Measurements from ENCODE around the gene SERPINB3.

Gene SERPINB3

DNA sequence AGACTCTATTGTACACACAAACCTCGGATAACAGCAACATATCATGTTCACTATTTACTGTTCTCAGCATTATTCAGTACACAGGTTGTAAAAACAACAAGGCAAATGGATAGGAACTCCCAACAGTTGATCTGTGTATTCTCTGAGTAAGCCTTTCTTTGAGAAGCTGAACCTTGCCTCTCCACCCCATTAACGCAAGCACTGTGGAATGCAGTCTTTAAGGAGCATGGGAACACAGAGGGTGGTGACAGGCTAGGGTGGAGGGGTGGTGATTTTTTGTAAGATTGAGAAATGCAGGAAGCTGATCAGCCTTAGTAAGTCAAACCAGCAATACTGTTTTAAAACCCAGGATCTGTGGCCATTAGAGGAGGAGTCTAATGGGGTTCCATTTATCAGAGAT, 21.5 kb upstream of the SERPINB3 start:
- H3K36me3 ChIP-seq, result no peaks in the 10 kb centered on the region
- H3K9me3 ChIP-seq, result no peaks in the 10 kb centered on the region
- no peak overlapping the region for H3K4me3 ChIP-seq
- DNase-seq, result no peak
- no peaks in the 10 kb centered on the region for H3K27me3 ChIP-seq
- H3K27ac ChIP-seq, result no peak overlapping the region
- TF ChIP-seq CTCF (IDR thresholded peaks at IDR 0.05), result no peak
- intact Hi-C loops (cut with DNase I; ENCODE audit: low total_unique reads), result no loop called here
- H3K4me1 ChIP-seq, result no peaks in the 10 kb centered on the region

DNA sequence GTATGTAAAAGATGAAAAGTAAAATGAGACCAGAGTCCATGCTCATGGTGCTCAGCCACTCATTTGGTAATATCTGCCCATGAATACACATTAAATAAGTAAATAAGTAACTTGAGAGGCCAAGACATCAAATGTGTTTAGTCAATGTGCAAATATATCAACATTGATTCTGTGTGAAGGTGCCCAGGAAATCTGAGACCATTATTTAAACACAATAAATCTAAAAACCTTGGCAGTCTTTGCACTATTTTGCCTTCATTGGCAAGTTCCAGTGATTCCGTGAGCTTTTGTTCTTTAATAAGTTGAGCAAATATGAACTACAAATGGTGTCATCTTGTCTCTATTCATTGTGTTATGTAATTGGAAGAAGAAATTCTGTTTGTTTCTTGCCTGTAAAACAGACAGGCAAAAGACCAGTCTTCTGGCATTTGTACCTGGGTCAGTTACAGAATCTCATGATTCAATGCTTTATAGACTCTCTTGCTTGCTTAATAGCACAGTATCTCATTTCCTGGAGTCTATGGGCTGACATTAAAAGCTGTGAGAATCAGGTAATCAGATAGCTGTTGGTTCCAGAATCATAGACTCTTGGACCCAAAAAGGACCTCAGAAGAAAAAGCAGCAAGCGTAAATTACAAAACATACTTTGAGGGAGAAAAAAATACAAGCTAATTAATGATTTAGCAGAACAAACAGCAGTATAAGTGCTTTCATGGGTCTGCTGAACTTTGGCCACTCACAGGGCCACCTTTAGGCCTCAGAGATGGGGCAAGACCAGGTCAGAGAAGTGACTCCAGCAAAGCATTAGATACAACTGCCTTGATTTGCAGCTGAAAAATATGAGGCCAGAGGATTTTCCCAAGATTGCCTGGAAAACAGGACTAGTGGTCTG, 20.0 kb upstream of the SERPINB3 start:
- Histone ChIP-seq H3K27me3 (no peaks in the 10 kb centered on the region), H3K36me3 (no peaks in the 10 kb centered on the region), H3K4me1 (no peaks in the 10 kb centered on the region), H3K4me3 (no peak overlapping the region), H3K27ac (no peak overlapping the region), H3K9me3 (no peaks in the 10 kb centered on the region)
- no peak for DNase-seq
- intact Hi-C loops (cut with DNase I; ENCODE audit: low total_unique reads), result no loop called here
- TF ChIP-seq CTCF (IDR thresholded peaks at IDR 0.05), result no peak

- DNase-seq, result no peak
Observed at GRCh38 chr18:63679820-63680606, 18.3 kb upstream of the SERPINB3 start.

GRCh38 chr18:63677500-63678225, 16.0 kb upstream of the SERPINB3 start:
- Histone ChIP-seq H3K36me3 (no peaks in the 10 kb centered on the region), H3K27ac (no peak overlapping the region), H3K9me3 (no peaks in the 10 kb centered on the region), H3K4me1 (no peaks in the 10 kb centered on the region), H3K4me3 (no peak overlapping the region), H3K27me3 (no peaks in the 10 kb centered on the region)
- no peak for DNase-seq
- intact Hi-C loops (cut with DNase I; ENCODE audit: low total_unique reads), result no loop called here
- TF ChIP-seq CTCF (IDR thresholded peaks at IDR 0.05), result no peak

More at GRCh38 chr18:63679820-63680606, 18.3 kb upstream of the SERPINB3 start:
- H3K27me3 ChIP-seq, result no peaks in the 10 kb centered on the region
- no peaks in the 10 kb centered on the region for H3K9me3 ChIP-seq
- intact Hi-C loops (cut with DNase I; ENCODE audit: low total_unique reads), result no loop called here
- no peak for TF ChIP-seq CTCF (IDR thresholded peaks at IDR 0.05)
- no peaks in the 10 kb centered on the region for H3K4me1 ChIP-seq
- no peaks in the 10 kb centered on the region for H3K36me3 ChIP-seq
- no peak overlapping the region for H3K27ac ChIP-seq
- no peak overlapping the region for H3K4me3 ChIP-seq

GRCh38 chr18:63676526-63677323, 15.0 kb upstream of the SERPINB3 start:
- DNase-seq, result no peak
- no peak for TF ChIP-seq CTCF (IDR thresholded peaks at IDR 0.05)
- Histone ChIP-seq H3K27ac (no peak overlapping the region), H3K9me3 (no peaks in the 10 kb centered on the region), H3K4me1 (no peaks in the 10 kb centered on the region), H3K27me3 (no peaks in the 10 kb centered on the region), H3K36me3 (no peaks in the 10 kb centered on the region), H3K4me3 (no peak overlapping the region)
- intact Hi-C loops (cut with DNase I; ENCODE audit: low total_unique reads), result no loop called here
